ACC112 (cell line): ENCODE results near the gene ARHGEF18.

Source experiments
- H2AFZ ChIP-seq: fragments of 200-600 bp; sonication (generic); one replicate; pipeline ENCODE4 v1.6.0; 2017; ENCODE audit warnings: antibody characterized with exemption, low read length; ENCODE audit not compliant: unreplicated experiment
- H3K27ac ChIP-seq: fragments of 200-600 bp; sonication (generic); 2 replicates; pipeline ENCODE4 v1.5.1; 2014; ENCODE audit warnings: low read depth, mild to moderate bottlenecking, antibody characterized with exemption, low read length, moderate library complexity
- H3K27me3 ChIP-seq: fragments of 200-600 bp; sonication (generic); 2 replicates; pipeline ENCODE4 v1.6.1; 2014; ENCODE audit warnings: mild to moderate bottlenecking, antibody characterized with exemption, low read length, moderate library complexity, mixed read lengths; ENCODE audit not compliant: insufficient read depth
- H3K36me3 ChIP-seq: fragments of 200-600 bp; sonication (generic); 2 replicates; pipeline ENCODE4 v1.6.1; 2016; ENCODE audit warnings: mild to moderate bottlenecking, antibody characterized with exemption, low read length, moderate library complexity, mixed read lengths; ENCODE audit not compliant: insufficient read depth
- H3K4me1 ChIP-seq: fragments of 200-600 bp; sonication (generic); one replicate; pipeline ENCODE4 v1.6.1; 2016; ENCODE audit warnings: low read length, mixed read lengths; ENCODE audit not compliant: insufficient read depth, unreplicated experiment, control insufficient read depth
- H3K4me3 ChIP-seq: fragments of 200-600 bp; sonication (generic); 2 replicates; pipeline ENCODE4 v1.5.1; 2014; ENCODE audit warnings: mild to moderate bottlenecking, low read depth, low read length
- H3K79me2 ChIP-seq: fragments of 200-600 bp; sonication (generic); one replicate; pipeline ENCODE4 v1.6.0; 2016; ENCODE audit warnings: low read length; ENCODE audit not compliant: control insufficient read depth, unreplicated experiment, insufficient read depth

Gene ARHGEF18

GRCh38 chr19:7386308-7386707 is 37.6 kb downstream of the ARHGEF18 start:
- H3K27ac ChIP-seq: no peak overlapping the region
- no peaks in the 10 kb centered on the region for H3K79me2 ChIP-seq
- H3K4me3 ChIP-seq: no peak overlapping the region
- H3K4me1 ChIP-seq: no peaks in the 10 kb centered on the region
- no peak overlapping the region for H2AFZ ChIP-seq
- no peaks in the 10 kb centered on the region for H3K27me3 ChIP-seq
- H3K36me3 ChIP-seq: no peaks in the 10 kb centered on the region

DNA sequence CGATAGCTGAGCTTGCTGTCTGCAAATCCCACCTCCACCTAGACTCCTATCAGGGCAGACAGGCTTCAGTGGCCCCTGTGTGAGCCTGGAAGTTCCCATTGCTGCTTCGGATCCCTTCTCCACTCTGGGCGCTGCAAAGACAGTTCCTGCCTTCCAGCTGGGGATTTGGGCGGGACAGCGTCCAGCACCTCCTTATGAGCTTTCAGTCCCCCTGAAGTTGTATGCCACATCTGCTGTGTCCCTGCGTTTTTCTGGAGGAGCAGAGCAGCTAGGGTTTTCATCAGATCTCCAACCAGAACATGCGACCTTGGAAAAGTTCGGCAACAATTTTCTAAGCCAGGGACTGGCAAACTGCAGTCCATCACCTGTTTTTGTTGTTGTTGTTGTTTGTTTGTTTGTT is 38.0 kb downstream of the ARHGEF18 start:
- no peaks in the 10 kb centered on the region for H3K79me2 ChIP-seq
- no peak overlapping the region for H3K27ac ChIP-seq
- no peak overlapping the region for H3K4me3 ChIP-seq
- H3K27me3 ChIP-seq: no peaks in the 10 kb centered on the region
- no peaks in the 10 kb centered on the region for H3K36me3 ChIP-seq
- H2AFZ ChIP-seq: no peak overlapping the region
- H3K4me1 ChIP-seq: no peaks in the 10 kb centered on the region

DNA sequence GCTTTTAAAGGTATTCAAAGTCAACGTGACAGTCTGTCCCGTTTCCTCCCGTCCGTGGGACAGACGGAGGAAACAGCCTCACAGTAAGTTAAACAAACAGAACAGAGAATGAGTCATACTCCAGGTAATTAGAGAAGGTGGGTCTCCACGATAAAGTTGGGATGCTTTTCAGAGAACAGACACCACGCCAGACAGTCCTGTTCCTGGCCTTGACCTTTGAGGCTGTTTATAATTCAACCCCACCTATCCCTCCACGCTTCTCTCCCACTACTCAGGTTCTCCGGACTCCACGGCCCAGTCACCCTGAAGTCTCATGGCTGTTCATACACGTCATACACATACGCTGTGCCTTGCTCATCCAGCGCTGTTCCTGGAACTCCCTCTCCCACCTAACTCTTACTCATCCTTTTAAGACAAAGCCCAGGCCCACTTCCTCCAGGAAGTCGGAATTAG is 42.5 kb downstream of the ARHGEF18 start:
- Histone ChIP-seq H3K27ac (no peak overlapping the region), H3K27me3 (no peaks in the 10 kb centered on the region), H3K79me2 (peaks cover 11% of the 10 kb centered on the region), H3K36me3 (no peaks in the 10 kb centered on the region), H3K4me1 (peaks cover 3% of the 10 kb centered on the region), H2AFZ (no peak overlapping the region), H3K4me3 (no peak overlapping the region)

- peaks cover 7% of the 10 kb centered on the region for H3K4me1 ChIP-seq
- peaks cover 19% of the 10 kb centered on the region for H3K79me2 ChIP-seq
- H2AFZ ChIP-seq: no peak overlapping the region
- H3K36me3 ChIP-seq: no peaks in the 10 kb centered on the region
- H3K4me3 ChIP-seq: no peak overlapping the region
- no peaks in the 10 kb centered on the region for H3K27me3 ChIP-seq
- no peak overlapping the region for H3K27ac ChIP-seq
Measured at GRCh38 chr19:7393459-7393858, 44.7 kb downstream of the ARHGEF18 start.

- Histone ChIP-seq H2AFZ (peak overlapping the region; percentile 78), H3K79me2 (peaks cover 19% of the 10 kb centered on the region), H3K27ac (no peak overlapping the region), H3K36me3 (no peaks in the 10 kb centered on the region), H3K27me3 (no peaks in the 10 kb centered on the region), H3K4me1 (peaks cover 11% of the 10 kb centered on the region), H3K4me3 (peak overlapping the region; percentile 99)
Measured at GRCh38 chr19:7393939-7394730, 45.4 kb downstream of the ARHGEF18 start.

GRCh38 chr19:7394731-7395359 is 46.1 kb downstream of the ARHGEF18 start:
- Histone ChIP-seq H3K79me2 (peaks cover 22% of the 10 kb centered on the region), H3K36me3 (no peaks in the 10 kb centered on the region), H3K4me1 (peaks cover 11% of the 10 kb centered on the region), H3K27me3 (no peaks in the 10 kb centered on the region), H2AFZ (peak overlapping the region; percentile 78), H3K4me3 (peak overlapping the region; percentile 99), H3K27ac (no peak overlapping the region)

- peak overlapping the region; percentile 99 for H3K4me3 ChIP-seq
- H3K27ac ChIP-seq: no peak overlapping the region
- no peaks in the 10 kb centered on the region for H3K27me3 ChIP-seq
- H3K79me2 ChIP-seq: peaks cover 28% of the 10 kb centered on the region
- H3K36me3 ChIP-seq: no peaks in the 10 kb centered on the region
- H2AFZ ChIP-seq: peak overlapping the region; percentile 68
- peaks cover 11% of the 10 kb centered on the region for H3K4me1 ChIP-seq
Measured at GRCh38 chr19:7395360-7396066, 46.8 kb downstream of the ARHGEF18 start.

- Histone ChIP-seq H3K4me1 (peaks cover 11% of the 10 kb centered on the region), H3K27ac (peak overlapping the region; percentile 68), H3K27me3 (no peaks in the 10 kb centered on the region), H3K79me2 (peaks cover 35% of the 10 kb centered on the region), H3K4me3 (no peak overlapping the region), H3K36me3 (no peaks in the 10 kb centered on the region), H2AFZ (no peak overlapping the region)
Measured at GRCh38 chr19:7397687-7398086, 49.0 kb downstream of the ARHGEF18 start.
